Type B pancreatic cell (in vitro differentiated cells): Measurements from ENCODE around the gene PDCD11. TPM values are rescaled to one million over a fixed set of nuclear protein-coding genes. Genes with fewer than 3 reads are reported as not detected.

Experiments
- DNase-seq: peaks from one replicate; pipeline ENCODE4 v3.0.0; 2021; ENCODE audit warnings: mixed read lengths; ENCODE audit not compliant: unreplicated experiment; ENCODE audit errors: extremely low spot score
- H3K27ac Mint-ChIP-seq: 2 replicates; pipeline ENCODE4 v1.8.0; 2021; ENCODE audit warnings: mild to moderate bottlenecking, mixed read lengths
- H3K27me3 Mint-ChIP-seq: 2 replicates; pipeline ENCODE4 v1.8.0; 2021; ENCODE audit warnings: mixed read lengths
- H3K36me3 Mint-ChIP-seq: 2 replicates; pipeline ENCODE4 v1.8.0; 2021; ENCODE audit warnings: mixed read lengths
- H3K4me1 Mint-ChIP-seq: one replicate; pipeline ENCODE4 v1.8.0; 2021; ENCODE audit warnings: mixed read lengths; ENCODE audit not compliant: unreplicated experiment
- H3K4me3 Mint-ChIP-seq: 2 replicates; pipeline ENCODE4 v1.8.0; 2021; ENCODE audit warnings: mild to moderate bottlenecking, mixed read lengths
- H3K9me3 Mint-ChIP-seq: 2 replicates; pipeline ENCODE4 v1.8.0; 2021; ENCODE audit warnings: mixed read lengths
- total RNA-seq: library from RNA; stranded (reverse); gene quantifications from 2 replicates; pipeline ENCODE4 v1.2.1, GENCODE V29; 2021; ENCODE audit warnings: low replicate concordance
- TF ChIP-seq, protein P1 (sequence below): fragments of 200-600 bp; sonication (generic); conservative IDR thresholded peaks from 2 replicates; pipeline ENCODE4 v1.5.0; 2021; ENCODE audit warnings: antibody characterized with exemption, mild to moderate bottlenecking

PDCD11 gene
- total RNA-seq, 1 donor from 2014 or later = 53.2 TPM

GRCh38 chr10:103443475-103444185 lies 47.2 kb downstream of the PDCD11 start:
- Mint-ChIP-seq H3K27me3 (no peaks in the 10 kb centered on the region), H3K4me3 (no peak overlapping the region), H3K4me1 (no peaks in the 10 kb centered on the region), H3K27ac (peak overlapping the region; percentile 55), H3K36me3 (peaks cover 21% of the 10 kb centered on the region), H3K9me3 (no peaks in the 10 kb centered on the region)
- TF ChIP-seq, protein P1, sequence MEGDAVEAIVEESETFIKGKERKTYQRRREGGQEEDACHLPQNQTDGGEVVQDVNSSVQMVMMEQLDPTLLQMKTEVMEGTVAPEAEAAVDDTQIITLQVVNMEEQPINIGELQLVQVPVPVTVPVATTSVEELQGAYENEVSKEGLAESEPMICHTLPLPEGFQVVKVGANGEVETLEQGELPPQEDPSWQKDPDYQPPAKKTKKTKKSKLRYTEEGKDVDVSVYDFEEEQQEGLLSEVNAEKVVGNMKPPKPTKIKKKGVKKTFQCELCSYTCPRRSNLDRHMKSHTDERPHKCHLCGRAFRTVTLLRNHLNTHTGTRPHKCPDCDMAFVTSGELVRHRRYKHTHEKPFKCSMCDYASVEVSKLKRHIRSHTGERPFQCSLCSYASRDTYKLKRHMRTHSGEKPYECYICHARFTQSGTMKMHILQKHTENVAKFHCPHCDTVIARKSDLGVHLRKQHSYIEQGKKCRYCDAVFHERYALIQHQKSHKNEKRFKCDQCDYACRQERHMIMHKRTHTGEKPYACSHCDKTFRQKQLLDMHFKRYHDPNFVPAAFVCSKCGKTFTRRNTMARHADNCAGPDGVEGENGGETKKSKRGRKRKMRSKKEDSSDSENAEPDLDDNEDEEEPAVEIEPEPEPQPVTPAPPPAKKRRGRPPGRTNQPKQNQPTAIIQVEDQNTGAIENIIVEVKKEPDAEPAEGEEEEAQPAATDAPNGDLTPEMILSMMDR = no peak
- DNase-seq = no peak

DNA sequence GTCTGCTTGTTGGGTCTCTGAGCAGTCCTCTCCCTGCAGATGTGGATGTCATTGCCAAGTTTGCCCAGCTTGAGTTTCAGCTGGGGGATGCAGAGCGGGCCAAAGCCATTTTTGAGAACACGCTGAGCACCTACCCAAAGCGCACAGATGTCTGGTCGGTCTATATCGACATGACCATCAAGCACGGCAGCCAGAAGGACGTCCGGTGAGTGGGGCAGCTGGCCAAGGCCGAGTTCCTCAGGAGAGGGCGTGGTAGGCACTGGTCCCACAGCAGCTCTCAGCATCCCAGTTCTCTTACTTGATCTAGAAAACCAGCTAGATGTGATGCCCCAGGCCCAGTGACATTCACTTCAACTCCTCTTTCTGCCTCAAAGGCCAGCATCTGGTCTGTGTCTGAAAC lies 48.1 kb downstream of the PDCD11 start:
- TF ChIP-seq, protein P1 = no peak
- H3K27ac Mint-ChIP-seq = no peak overlapping the region
- no peaks in the 10 kb centered on the region for H3K9me3 Mint-ChIP-seq
- no peaks in the 10 kb centered on the region for H3K4me1 Mint-ChIP-seq
- H3K27me3 Mint-ChIP-seq = no peaks in the 10 kb centered on the region
- H3K36me3 Mint-ChIP-seq = peaks cover 27% of the 10 kb centered on the region
- no peak for DNase-seq
- no peak overlapping the region for H3K4me3 Mint-ChIP-seq

- Mint-ChIP-seq H3K4me1 (no peaks in the 10 kb centered on the region), H3K9me3 (no peaks in the 10 kb centered on the region), H3K36me3 (peaks cover 21% of the 10 kb centered on the region), H3K27me3 (no peaks in the 10 kb centered on the region), H3K27ac (no peak overlapping the region), H3K4me3 (no peak overlapping the region)
- TF ChIP-seq, protein P1 = no peak
- no peak for DNase-seq
Observed at GRCh38 chr10:103445366-103445765, 48.9 kb downstream of the PDCD11 start.

GRCh38 chr10:103445767-103446567 lies 49.5 kb downstream of the PDCD11 start:
- no peak overlapping the region for H3K4me3 Mint-ChIP-seq
- H3K36me3 Mint-ChIP-seq = peaks cover 21% of the 10 kb centered on the region
- H3K27ac Mint-ChIP-seq = no peak overlapping the region
- DNase-seq = no peak
- H3K4me1 Mint-ChIP-seq = no peaks in the 10 kb centered on the region
- no peaks in the 10 kb centered on the region for H3K27me3 Mint-ChIP-seq
- H3K9me3 Mint-ChIP-seq = no peaks in the 10 kb centered on the region
- TF ChIP-seq, protein P1 = no peak

GRCh38 chr10:103447187-103447586 lies 50.8 kb downstream of the PDCD11 start:
- no peaks in the 10 kb centered on the region for H3K27me3 Mint-ChIP-seq
- no peaks in the 10 kb centered on the region for H3K9me3 Mint-ChIP-seq
- TF ChIP-seq, protein P1 = no peak
- peaks cover 21% of the 10 kb centered on the region for H3K36me3 Mint-ChIP-seq
- H3K4me1 Mint-ChIP-seq = no peaks in the 10 kb centered on the region
- H3K4me3 Mint-ChIP-seq = no peak overlapping the region
- no peak for DNase-seq
- no peak overlapping the region for H3K27ac Mint-ChIP-seq
